SK-N-SH (cell line): ENCODE measurements around the gene NPVF. TPM values are rescaled to one million over a fixed set of nuclear protein-coding genes. Genes with fewer than 3 reads are reported as not detected.

ENCODE experiments used
- CTCF ChIA-PET: fragments of 300-600, 350-600 bp; formaldehyde crosslinking; extraction: SDS; loops from one replicate; lab custom pipeline; 2021; lab: Yijun Ruan, JAX
- POLR2A ChIA-PET: fragments of 350-600 bp; sonication (Branson Sonifier 250); formaldehyde crosslinking; extraction: SDS; loops from one replicate; lab custom pipeline; 2020; ENCODE audit warnings: antibody characterized with exemption, inconsistent platforms; lab: Yijun Ruan, JAX
- DNase-seq: peaks from one replicate; pipeline ENCODE4 v3.0.0; 2012
- H2AFZ ChIP-seq: fragments of 200-600 bp; sonication (generic); 2 replicates; pipeline ENCODE4 v1.8.1; 2016; ENCODE audit warnings: antibody characterized with exemption, mild to moderate bottlenecking, low read depth
- H3F3A ChIP-seq: fragments of 200-600 bp; sonication (generic); replicated peaks from 2 replicates; pipeline ENCODE3; 2016; ENCODE audit warnings: antibody characterized with exemption, mild to moderate bottlenecking; ENCODE audit not compliant: insufficient read depth
- H3K27ac ChIP-seq, 2 experiments: fragments of 200-500 bp in 1 of 2; fragments of 200-600 bp in 1 of 2; sonication (Bioruptor generic) in 1 of 2; sonication (generic), shearing (Covaris generic) in 1 of 2; 2 replicates each; pipeline versions ENCODE4 v1.5.1 to v1.6.1; 2014 to 2016; ENCODE audit warnings: low read depth in 2 of 2, inconsistent platforms in 1 of 2, low read length in 1 of 2, mild to moderate bottlenecking in 1 of 2, mixed read lengths in 1 of 2
- H3K27me3 ChIP-seq: fragments of 200-600 bp; sonication (generic), shearing (Covaris generic); 2 replicates; pipeline ENCODE4 v1.6.1; 2016; ENCODE audit warnings: mixed run types; ENCODE audit not compliant: insufficient read depth
- H3K36me3 ChIP-seq, 2 experiments: fragments of 200-500 bp in 1 of 2; fragments of 200-600 bp in 1 of 2; sonication (Bioruptor generic) in 1 of 2; sonication (generic) in 1 of 2; replicated peaks in 1 of 2; 2 replicates each; pipeline versions ENCODE3 to v1.5.1; 2014 to 2016; ENCODE audit warnings: low read length in 1 of 2, mild to moderate bottlenecking in 1 of 2; ENCODE audit not compliant: insufficient read depth in 2 of 2, control insufficient read depth in 1 of 2
- H3K4me1 ChIP-seq, 2 experiments: fragments of 200-500 bp in 1 of 2; fragments of 200-600 bp in 1 of 2; sonication (Bioruptor generic) in 1 of 2; sonication (generic), shearing (Covaris generic) in 1 of 2; 2 replicates each; pipeline versions ENCODE4 v1.5.1 to v1.6.1; 2014 to 2016; ENCODE audit warnings: low read depth in 1 of 2, low read length in 1 of 2, mixed run types in 1 of 2; ENCODE audit not compliant: insufficient read depth in 2 of 2, control insufficient read depth in 1 of 2
- H3K4me2 ChIP-seq: fragments of 200-600 bp; sonication (generic), shearing (Covaris generic); 2 replicates; pipeline ENCODE4 v1.6.1; 2017; ENCODE audit warnings: mixed run types
- H3K4me3 ChIP-seq, 2 experiments: fragments of 200-500 bp in 1 of 2; fragments of 200-600 bp in 1 of 2; sonication (Bioruptor generic) in 1 of 2; sonication (generic), shearing (Covaris generic) in 1 of 2; 2 replicates each; pipeline versions ENCODE4 v1.5.1 to v1.8.1; 2014 to 2016; ENCODE audit warnings: low read depth in 2 of 2, inconsistent platforms in 1 of 2, low read length in 1 of 2, mild to moderate bottlenecking in 1 of 2, mixed read lengths in 1 of 2, moderate library complexity in 1 of 2
- H3K79me2 ChIP-seq: fragments of 200-600 bp; sonication (generic); 2 replicates; pipeline ENCODE4 v1.8.1; 2017; ENCODE audit warnings: mild to moderate bottlenecking; ENCODE audit not compliant: insufficient read depth
- H3K9ac ChIP-seq: fragments of 200-600 bp; sonication (generic); 2 replicates; pipeline ENCODE4 v1.6.1; 2017; ENCODE audit warnings: mixed run types
- H3K9me2 ChIP-seq: fragments of 200-600 bp; sonication (generic); 2 replicates; pipeline ENCODE4 v1.6.1; 2017; ENCODE audit warnings: mixed run types
- H3K9me3 ChIP-seq: fragments of 200-600 bp; sonication (generic); 2 replicates; pipeline ENCODE4 v1.6.1; 2017; ENCODE audit warnings: mixed run types, mild to moderate bottlenecking, moderate library complexity
- H4K20me1 ChIP-seq: fragments of 200-600 bp; sonication (generic); 2 replicates; pipeline ENCODE4 v1.6.1; 2017; ENCODE audit warnings: mild to moderate bottlenecking, mixed run types; ENCODE audit not compliant: insufficient read depth
- CHD2 ChIP-seq: fragments of 150-350 bp; IDR thresholded peaks from 2 replicates; pipeline ENCODE4 v1.6.1; 2018; ENCODE audit warnings: low read length; ENCODE audit not compliant: partially characterized antibody
- EZH2phosphoT487 ChIP-seq: fragments of 200-600 bp; sonication (generic); IDR thresholded peaks from 2 replicates; pipeline ENCODE4 v1.6.1; 2017; ENCODE audit warnings: low read depth, mixed run types, mild to moderate bottlenecking, antibody characterized with exemption, moderate library complexity, borderline replicate concordance
- GABPA ChIP-seq: IDR thresholded peaks from 2 replicates; pipeline ENCODE4 v1.4.0; 2012; ENCODE audit warnings: low read depth, mild to moderate bottlenecking
- PBX3 ChIP-seq: IDR thresholded peaks from 2 replicates; pipeline ENCODE4; 2012
- RAD21 ChIP-seq: IDR thresholded peaks from 2 replicates; pipeline ENCODE4 v1.6.1; 2012; ENCODE audit warnings: mild to moderate bottlenecking, low read length
- REST ChIP-seq: IDR thresholded peaks from 2 replicates; pipeline ENCODE4 v1.6.1; 2012; ENCODE audit warnings: mild to moderate bottlenecking, low read depth, low read length, moderate library complexity
- RFX5 ChIP-seq: IDR thresholded peaks from 2 replicates; pipeline ENCODE4 v1.6.1; 2012; ENCODE audit warnings: mild to moderate bottlenecking, improper control_type of control experiment, low read length
- RXRA ChIP-seq: IDR thresholded peaks from 2 replicates; pipeline ENCODE4 v1.4.0; 2012; ENCODE audit warnings: low read depth, mild to moderate bottlenecking, borderline replicate concordance
- SIN3A ChIP-seq: IDR thresholded peaks from 2 replicates; pipeline ENCODE4 v1.6.1; 2012; ENCODE audit warnings: low read depth, mild to moderate bottlenecking, low read length, moderate library complexity, borderline replicate concordance
- SMC3 ChIP-seq: IDR thresholded peaks from 2 replicates; pipeline ENCODE4 v1.6.1; 2012; ENCODE audit warnings: low read depth, low read length, improper control_type of control experiment
- WGBS: methylation state at CpG from one replicate; pipeline ENCODE4 v1.1.6; 2017; ENCODE audit warnings: low lambda C conversion rate; 5-methylcytosine and 5-hydroxymethylcytosine counted together
- polyA plus RNA-seq, 3 experiments: library from polyadenylated mRNA; depleted of rRNA; stranded (reverse); fragments of >200 nt; gene quantifications; 2 replicates each; pipeline ENCODE4 v1.2.3, GENCODE V29; 2012

Gene NPVF
- polyA plus RNA-seq, 1 of the 3 experiments (the other 2 are of a cell fraction): not detected

DNA sequence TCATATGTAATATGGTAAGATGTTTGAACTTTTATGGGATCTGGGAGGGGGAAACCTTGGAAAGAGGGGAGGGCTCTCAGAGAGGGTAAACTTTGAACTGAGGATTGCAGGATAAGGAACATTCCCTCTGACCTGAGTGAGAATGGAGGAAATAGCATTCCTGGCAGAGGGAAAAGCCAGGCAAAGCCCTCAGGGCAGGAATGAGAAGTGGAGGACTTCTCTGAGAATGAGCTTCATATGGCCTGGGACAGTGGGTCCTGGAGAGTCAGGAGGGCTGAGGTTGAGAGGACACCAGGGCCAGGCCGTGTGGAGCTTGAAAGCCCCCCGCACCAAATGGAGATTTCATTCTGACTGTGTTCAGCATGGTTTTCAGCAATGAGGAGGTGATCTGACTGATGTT, 34.2 kb downstream of the NPVF start:
- 8% methylated on average over 2 of the region's 2 CpGs for WGBS
- no peak overlapping the region for H3K27ac ChIP-seq
- ChIA-PET POLR2A (no interaction called here), CTCF (interaction anchor here (0.6 to 3.9 kb wide), 4 partner anchors 9 to 183 kb away, joined by 3 to 15 read pairs (median 8); a partner anchor contains a TSS)
- no peaks in the 10 kb centered on the region for H3K4me1 ChIP-seq
- no peaks in the 10 kb centered on the region for H3K9me3 ChIP-seq
- H3K27me3 ChIP-seq: 0 out of 2 replicates have a peak, but pooled peaks cover 11% of the 10 kb centered on the region
- no peak overlapping the region for H3K4me2 ChIP-seq
- H3F3A ChIP-seq: no peaks in the 10 kb centered on the region
- H3K9me2 ChIP-seq: no peaks in the 10 kb centered on the region
- no peaks in the 10 kb centered on the region for H3K79me2 ChIP-seq
- no peaks in the 10 kb centered on the region for H4K20me1 ChIP-seq
- H3K36me3 ChIP-seq: no peaks in the 10 kb centered on the region
- TF ChIP-seq SIN3A (no peak), RAD21 (no peak), EZH2phosphoT487 (no peak), RXRA (no peak)
- no peak overlapping the region for H3K4me3 ChIP-seq
- H2AFZ ChIP-seq: no peak overlapping the region
- no peak for DNase-seq
- no peak overlapping the region for H3K9ac ChIP-seq

GRCh38 chr7:25192043-25192442, 36.2 kb downstream of the NPVF start:
- Histone ChIP-seq H3K4me3 (no peak overlapping the region), H3K9ac (no peak overlapping the region), H3K4me1 (no peaks in the 10 kb centered on the region), H3K27me3 (peaks cover 9% of the 10 kb centered on the region; the same call in 1 of the 2 replicates), H3K36me3 (no peaks in the 10 kb centered on the region), H4K20me1 (no peaks in the 10 kb centered on the region), H3K9me3 (no peaks in the 10 kb centered on the region), H3F3A (no peaks in the 10 kb centered on the region), H3K4me2 (no peak overlapping the region), H3K79me2 (no peaks in the 10 kb centered on the region), H3K27ac (no peak overlapping the region), H3K9me2 (no peaks in the 10 kb centered on the region), H2AFZ (no peak overlapping the region)
- CTCF ChIA-PET: interaction anchor here (0.7 to 3.9 kb wide), 4 partner anchors 12 to 226 kb away, joined by 3 to 14 read pairs (median 6); a partner anchor contains a TSS
- WGBS: 43% methylated on average over 3 of the region's 3 CpGs
- POLR2A ChIA-PET: no interaction called here
- no peak for DNase-seq
- TF ChIP-seq RAD21: no peak
- no peak for TF ChIP-seq SMC3
- no peak for TF ChIP-seq GABPA
- TF ChIP-seq PBX3: no peak
- TF ChIP-seq CHD2: no peak
- TF ChIP-seq RFX5: no peak
- TF ChIP-seq REST: no peak
